Lower leg skin (tissue), 4 donors: Measurements from ENCODE around the gene POMGNT1. TPM values are rescaled to one million over a fixed set of nuclear protein-coding genes. Genes with fewer than 3 reads are reported as not detected.

Experiments used
- DNase-seq, 2 donors: peaks; one replicate each; pipeline ENCODE4 v3.0.0-alpha.2; 2019; ENCODE audit warnings: low spot score in 2 of 2
- H3K4me3 ChIP-seq: fragments of 200-600 bp; sonication (generic); 2 replicates; pipeline ENCODE4 v1.5.1; 2017; ENCODE audit warnings: mild to moderate bottlenecking, low read depth; ENCODE audit not compliant: poor library complexity, severe bottlenecking
- CTCF ChIP-seq, 3 donors: fragments of 450-650 bp; IDR thresholded peaks; one replicate each; pipeline ENCODE4 v1.5.1; 2016; ENCODE audit warnings: antibody characterized with exemption in 3 of 3, mild to moderate bottlenecking in 3 of 3, moderate library complexity in 2 of 3
- POLR2A ChIP-seq, 2 donors: fragments of 450-650 bp; IDR thresholded peaks; one replicate each; pipeline ENCODE4 v1.6.1; 2016 to 2017; ENCODE audit warnings: antibody characterized with exemption in 2 of 2, mild to moderate bottlenecking in 1 of 2, moderate library complexity in 1 of 2
- WGBS, 2 donors: methylation state at CpG; one replicate each; pipeline ENCODE4 v1.1.5; 2018; 5-methylcytosine and 5-hydroxymethylcytosine counted together
- intact Hi-C: fragments of 100-400 bp; cut with DNase I; formaldehyde crosslinking; loops from one replicate; pipeline ENCODE4 v1.15.0; 2023; ENCODE audit warnings: low total_unique reads
- total RNA-seq, 4 donors: library from RNA; depleted of rRNA; stranded (reverse); fragments of >200 nt; gene quantifications; one replicate each; pipeline ENCODE4 v1.1.0, GENCODE V29; 2016

Gene POMGNT1
- total RNA-seq, 4 donors from 2014 or later = 26.4 to 46.7 (median 36.4) TPM

- 27% methylated on average over 7 to 8 of the region's 8 CpGs for WGBS, 2 donors
- intact Hi-C loops = loop anchor here (5.0 kb wide), 1 partner anchor 146 kb away; no protein-coding TSS in a partner anchor
- TF ChIP-seq POLR2A (IDR thresholded peaks at IDR 0.05) (no peak), CTCF (IDR thresholded peaks at IDR 0.05) (no peak)
- no peak overlapping the region for H3K4me3 ChIP-seq
- peak; percentile 70 to 89 for DNase-seq
Observed at GRCh38 chr1:46183079-46183847, 15.0 kb downstream of the POMGNT1 start.

GRCh38 chr1:46181343-46182260, 16.6 kb downstream of the POMGNT1 start:
- no peak overlapping the region for H3K4me3 ChIP-seq
- WGBS, 2 donors = 54 to 56% methylated on average over 10 of the region's 10 CpGs
- DNase-seq = no peak
- intact Hi-C loops = loop anchor here (5.0 kb wide), 1 partner anchor 144 kb away; no protein-coding TSS in a partner anchor
- TF ChIP-seq CTCF (IDR thresholded peaks at IDR 0.05) = no peak
- no peak for TF ChIP-seq POLR2A (IDR thresholded peaks at IDR 0.05)

DNA sequence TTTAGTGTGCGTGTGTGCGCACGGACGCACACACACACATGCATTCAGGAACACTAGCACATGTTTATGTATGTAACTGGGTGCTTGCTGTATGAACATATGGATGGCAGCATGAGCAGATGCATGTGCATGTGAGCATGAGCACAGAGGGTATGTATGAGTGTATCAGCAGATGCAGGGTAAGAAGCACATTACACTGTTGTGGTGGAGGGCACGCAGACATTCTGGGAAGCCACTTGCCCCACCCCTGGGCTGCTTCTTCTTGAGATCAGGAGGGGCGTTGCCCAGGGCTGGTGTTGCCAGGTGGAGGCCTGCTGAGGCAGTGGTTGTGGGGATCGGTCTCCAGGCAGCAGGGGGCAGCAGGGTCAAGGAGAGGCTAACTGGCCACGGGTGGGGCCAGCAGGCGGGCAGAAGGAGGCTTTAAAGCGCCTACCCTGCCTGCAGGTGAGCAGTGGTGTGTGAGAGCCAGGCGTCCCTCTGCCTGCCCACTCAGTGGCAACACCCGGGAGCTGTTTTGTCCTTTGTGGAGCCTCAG, 18.1 kb downstream of the POMGNT1 start:
- 40 to 50% methylated on average over 10 to 12 of the region's 12 CpGs for WGBS, 2 donors
- no peak for TF ChIP-seq CTCF (IDR thresholded peaks at IDR 0.05)
- TF ChIP-seq POLR2A (IDR thresholded peaks at IDR 0.05) = no peak
- intact Hi-C loops = loop anchor here (5.0 kb wide), 1 partner anchor 143 kb away; no protein-coding TSS in a partner anchor
- DNase-seq = no peak
- no peak overlapping the region for H3K4me3 ChIP-seq

GRCh38 chr1:46179138-46180081, 18.8 kb downstream of the POMGNT1 start:
- 9 to 11% methylated on average over 10 of the region's 10 CpGs for WGBS, 2 donors
- intact Hi-C loops = loop anchor here (5.0 kb wide), 1 partner anchor 142 kb away; no protein-coding TSS in a partner anchor
- TF ChIP-seq CTCF (IDR thresholded peaks at IDR 0.05) (peak in 1 of 3 donors; percentile 84), POLR2A (IDR thresholded peaks at IDR 0.05) (no peak)
- peak; percentile 85 to 89 for DNase-seq
- no peak overlapping the region for H3K4me3 ChIP-seq
